ENCODE results near the gene NIT1.

DNA sequence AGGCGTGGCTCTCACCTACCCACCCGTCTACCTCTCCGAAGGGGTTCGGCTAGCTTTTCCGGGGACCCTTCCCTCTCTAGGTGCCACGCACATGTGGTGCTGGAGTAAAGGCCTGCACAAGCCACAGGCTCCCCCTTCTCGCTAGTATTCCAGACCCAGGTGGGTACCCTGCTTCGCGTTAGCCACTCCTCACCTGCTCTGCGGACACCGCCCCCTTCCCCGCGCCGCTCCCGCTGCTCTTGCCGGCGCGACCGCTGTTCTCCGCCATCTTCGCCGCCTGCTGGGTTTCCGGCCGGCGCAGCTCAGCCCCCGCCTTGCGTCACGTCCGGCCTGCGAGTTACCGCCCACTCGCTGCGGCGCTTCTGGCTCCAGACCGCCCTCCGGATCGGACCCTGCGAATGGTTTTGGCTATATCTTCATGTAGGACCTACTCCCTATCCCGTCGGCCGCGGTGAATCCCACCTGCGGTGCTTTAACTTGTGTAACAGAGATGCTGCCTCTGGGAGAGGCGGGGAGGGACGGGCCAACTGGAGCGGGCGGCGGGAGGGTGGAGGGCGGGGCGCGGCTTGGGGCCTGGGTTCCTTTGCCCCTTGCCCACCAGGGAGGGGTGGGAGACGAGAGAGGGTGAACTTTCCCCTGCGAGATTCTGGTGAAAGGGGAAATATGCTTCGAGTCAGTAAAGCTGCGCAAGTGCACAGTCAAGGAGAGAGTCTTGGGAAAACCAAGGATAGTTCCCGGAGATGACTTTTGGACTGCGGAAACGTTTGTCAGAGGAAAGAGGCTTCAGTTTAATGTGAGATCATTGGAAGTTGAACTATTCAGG is at the start of gene NIT1, which contains the start of gene PFDN2:
- TF ChIP-seq POLR2A (IDR thresholded peaks at IDR 0.05) = peak; percentile 80 to 88
- TF ChIP-seq, protein P1, sequence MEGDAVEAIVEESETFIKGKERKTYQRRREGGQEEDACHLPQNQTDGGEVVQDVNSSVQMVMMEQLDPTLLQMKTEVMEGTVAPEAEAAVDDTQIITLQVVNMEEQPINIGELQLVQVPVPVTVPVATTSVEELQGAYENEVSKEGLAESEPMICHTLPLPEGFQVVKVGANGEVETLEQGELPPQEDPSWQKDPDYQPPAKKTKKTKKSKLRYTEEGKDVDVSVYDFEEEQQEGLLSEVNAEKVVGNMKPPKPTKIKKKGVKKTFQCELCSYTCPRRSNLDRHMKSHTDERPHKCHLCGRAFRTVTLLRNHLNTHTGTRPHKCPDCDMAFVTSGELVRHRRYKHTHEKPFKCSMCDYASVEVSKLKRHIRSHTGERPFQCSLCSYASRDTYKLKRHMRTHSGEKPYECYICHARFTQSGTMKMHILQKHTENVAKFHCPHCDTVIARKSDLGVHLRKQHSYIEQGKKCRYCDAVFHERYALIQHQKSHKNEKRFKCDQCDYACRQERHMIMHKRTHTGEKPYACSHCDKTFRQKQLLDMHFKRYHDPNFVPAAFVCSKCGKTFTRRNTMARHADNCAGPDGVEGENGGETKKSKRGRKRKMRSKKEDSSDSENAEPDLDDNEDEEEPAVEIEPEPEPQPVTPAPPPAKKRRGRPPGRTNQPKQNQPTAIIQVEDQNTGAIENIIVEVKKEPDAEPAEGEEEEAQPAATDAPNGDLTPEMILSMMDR (IDR thresholded peaks at IDR 0.05) = peak in 1 of 6 experiments; percentile 5

Measured in adrenal gland (tissue), 5 donors.